Left lung (tissue), 10 donors: Measurements from ENCODE around the gene NPIPA5. TPM values are rescaled to one million over a fixed set of nuclear protein-coding genes. Genes with fewer than 3 reads are reported as not detected.
"Not testable (repeated sequence)": the region's sequence is repeated elsewhere in the genome, so short reads cannot be mapped to it uniquely, and the experiment has no call there.

Experiments used
- ATAC-seq: fragments of 200-7000 bp; cut with Tn5 transposase; one replicate; pipeline ENCODE4 v1.9.1; 2020; ENCODE audit warnings: moderate library complexity
- DNase-seq, 4 donors: peaks; one replicate each; pipeline ENCODE4 v3.0.0-alpha.2; 2013 to 2020
- H3K27ac ChIP-seq, 2 donors: fragments of 200-600 bp; sonication (generic) in 1 of 2; one replicate each; pipeline versions ENCODE4 v1.5.0 to v1.8.0; 2020 to 2021
- H3K27me3 ChIP-seq, 2 donors: fragments of 200-600 bp; sonication (generic) in 1 of 2; one replicate each; pipeline versions ENCODE4 v1.5.0 to v1.8.0; 2020 to 2021
- H3K36me3 ChIP-seq, 2 donors: fragments of 200-600 bp; sonication (generic) in 1 of 2; one replicate each; pipeline versions ENCODE4 v1.5.0 to v1.8.0; 2020 to 2021
- H3K4me1 ChIP-seq, 2 donors: fragments of 200-600 bp; one replicate each; pipeline ENCODE4 v1.8.0; 2021
- H3K4me3 ChIP-seq, 2 donors: fragments of 200-600 bp; sonication (generic) in 1 of 2; one replicate each; pipeline versions ENCODE4 v1.5.0 to v1.8.0; 2020 to 2021; ENCODE audit warnings: mild to moderate bottlenecking in 1 of 2
- H3K9me3 ChIP-seq, 2 donors: fragments of 200-600 bp; sonication (generic) in 1 of 2; one replicate each; pipeline versions ENCODE4 v1.5.0 to v1.8.0; 2020 to 2021
- intact Hi-C, 2 donors: fragments of 100-400 bp; cut with DNase I; formaldehyde crosslinking; loops; one replicate each; pipeline versions ENCODE4 v1.11.2 to v1.14.2; 2022
- polyA plus RNA-seq, 6 donors: library from polyadenylated mRNA; unstranded; fragments of 120-200 nt; gene quantifications; one replicate each; pipeline ENCODE4 v1.2.1, GENCODE V29; 2013; ENCODE audit not compliant: insufficient read length in 6 of 6
- total RNA-seq, 2 donors: library from RNA; stranded (reverse); fragmentation: NEBNext Ultra II Directional; extraction: Animal tissue kit (Norgen Biotek cat#: 25700); gene quantifications; one replicate each; pipeline ENCODE4 v1.2.1, GENCODE V29; 2021
- donor health status: DM: no; HTN: yes; CAD: no.
- donor health status: DM: no; HTN: no; CAD: no.

The NPIPA5 gene
- total and polyA plus RNA-seq, 8 donors = 2.5 to 60.3 (median 28.4) TPM

GRCh38 chr16:15348721-15349120 is 29.4 kb downstream of the NPIPA5 start:
- H3K36me3 ChIP-seq, DNase-seq, H3K4me1 ChIP-seq, H3K27me3 ChIP-seq, H3K9me3 ChIP-seq, H3K27ac ChIP-seq, H3K4me3 ChIP-seq, intact Hi-C loops, ATAC-seq: not testable (repeated sequence)

GRCh38 chr16:15342337-15342736 is 35.8 kb downstream of the NPIPA5 start:
- ATAC-seq, H3K4me3 ChIP-seq, H3K27me3 ChIP-seq, DNase-seq, H3K27ac ChIP-seq, H3K36me3 ChIP-seq, H3K4me1 ChIP-seq, intact Hi-C loops, H3K9me3 ChIP-seq: not testable (repeated sequence)

DNA sequence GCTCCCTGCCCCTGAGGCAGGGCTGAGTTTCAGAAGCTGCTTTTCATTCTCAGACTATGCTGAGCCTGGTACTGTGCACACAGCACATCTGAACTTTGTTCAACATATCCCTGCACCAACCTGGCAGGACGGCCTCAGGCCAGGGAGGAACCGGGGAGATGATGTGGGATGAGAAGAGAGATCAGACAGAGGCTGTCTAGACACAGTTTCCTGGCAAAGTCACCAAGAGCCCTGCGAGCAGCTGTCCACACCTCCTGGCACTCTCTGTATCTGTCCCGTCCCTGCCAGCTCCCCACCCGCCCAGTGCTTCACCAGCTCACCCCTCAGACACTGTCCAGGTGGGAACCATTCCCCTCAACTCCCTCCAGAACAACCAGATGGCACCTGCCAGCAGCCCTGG is 39.1 kb downstream of the NPIPA5 start:
- intact Hi-C loops, H3K9me3 ChIP-seq, H3K4me1 ChIP-seq, DNase-seq, H3K27ac ChIP-seq, H3K27me3 ChIP-seq, ATAC-seq, H3K4me3 ChIP-seq, H3K36me3 ChIP-seq: not testable (repeated sequence)

DNA sequence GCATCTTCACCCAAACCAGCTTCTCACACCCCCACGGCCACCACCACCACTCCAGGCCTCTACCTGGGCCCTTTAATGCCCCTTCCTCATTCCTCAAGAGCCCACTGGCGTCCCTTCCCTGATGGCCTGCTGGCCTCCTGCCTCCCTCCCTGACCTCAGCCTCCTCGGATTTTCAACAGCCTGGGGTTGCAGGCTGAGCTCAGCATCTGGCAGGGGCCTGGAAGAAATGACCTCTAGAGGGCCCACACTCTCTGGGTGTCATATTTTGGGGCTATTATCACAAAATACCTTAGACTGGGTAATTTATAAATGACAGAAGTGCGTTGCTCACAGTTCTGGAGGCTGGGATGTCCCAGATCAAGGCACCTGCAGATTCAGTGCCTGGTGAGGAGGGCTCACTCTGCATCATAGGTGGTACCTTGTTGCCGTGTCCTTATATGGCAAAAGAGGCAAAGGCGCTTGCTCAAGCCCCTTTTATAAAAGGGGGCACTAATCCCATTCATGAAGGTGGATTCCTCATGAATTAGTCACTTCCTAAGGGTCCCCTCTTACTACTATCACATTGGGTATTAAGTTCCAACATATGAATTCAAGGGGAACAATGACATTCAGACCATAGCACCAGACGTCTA is 40.0 kb downstream of the NPIPA5 start:
- DNase-seq, H3K27me3 ChIP-seq, intact Hi-C loops: not testable (repeated sequence)

GRCh38 chr16:15335609-15336008 is 42.5 kb downstream of the NPIPA5 start:
- DNase-seq, H3K4me1 ChIP-seq, H3K27ac ChIP-seq, H3K36me3 ChIP-seq, H3K9me3 ChIP-seq, H3K4me3 ChIP-seq, H3K27me3 ChIP-seq, ATAC-seq, intact Hi-C loops: not testable (repeated sequence)

More for the DNA sequence above, 40.0 kb downstream of the NPIPA5 start:
- not testable (repeated sequence) for H3K4me3 ChIP-seq, H3K9me3 ChIP-seq, ATAC-seq, H3K27ac ChIP-seq, H3K36me3 ChIP-seq, H3K4me1 ChIP-seq

DNA sequence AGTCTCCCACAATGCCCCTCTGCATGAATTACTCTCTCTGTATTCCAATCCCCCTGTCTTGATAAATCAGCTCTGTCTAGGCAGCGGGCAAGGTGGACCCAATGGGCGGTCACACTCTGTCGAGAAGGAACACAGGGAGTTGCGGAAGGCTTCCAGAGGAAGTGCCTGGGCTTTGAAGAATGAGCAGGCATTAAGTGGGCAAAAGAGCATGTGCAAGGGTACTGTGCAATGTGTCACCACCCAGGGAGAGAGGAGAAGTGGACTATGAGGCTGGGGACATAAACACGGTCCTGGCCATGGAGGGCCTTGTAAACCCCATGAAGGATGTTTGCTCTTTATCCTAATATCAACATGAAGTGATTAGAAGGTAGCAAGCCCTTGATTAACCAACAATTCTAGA is 44.1 kb downstream of the NPIPA5 start:
- H3K27me3 ChIP-seq, H3K9me3 ChIP-seq, H3K4me3 ChIP-seq, DNase-seq, H3K4me1 ChIP-seq, H3K27ac ChIP-seq, H3K36me3 ChIP-seq, intact Hi-C loops: not testable (repeated sequence)
- peak; percentile 29 for ATAC-seq

DNA sequence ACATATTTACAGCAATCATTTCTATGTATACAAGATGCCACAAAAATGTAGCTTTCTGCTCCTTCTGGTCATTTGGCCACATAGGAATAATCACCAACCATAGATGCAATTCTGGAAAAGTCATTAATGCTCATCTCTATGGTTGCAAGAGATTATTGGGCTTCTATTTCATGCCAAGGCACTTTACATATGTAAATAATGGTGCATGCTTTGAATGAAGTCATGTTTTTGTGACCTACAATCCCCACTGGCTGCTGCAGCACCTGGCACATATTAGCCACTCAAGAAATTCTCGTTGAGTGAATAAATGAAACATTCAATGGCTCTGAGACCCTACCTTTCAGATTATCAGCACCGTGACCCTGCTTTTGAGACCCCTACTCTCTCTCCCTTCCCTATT is 47.1 kb downstream of the NPIPA5 start:
- intact Hi-C loops, H3K9me3 ChIP-seq, H3K27me3 ChIP-seq, ATAC-seq, H3K4me1 ChIP-seq, DNase-seq, H3K36me3 ChIP-seq, H3K4me3 ChIP-seq, H3K27ac ChIP-seq: not testable (repeated sequence)

- intact Hi-C loops, H3K4me1 ChIP-seq, ATAC-seq, H3K36me3 ChIP-seq, H3K27ac ChIP-seq, H3K27me3 ChIP-seq, DNase-seq, H3K4me3 ChIP-seq, H3K9me3 ChIP-seq: not testable (repeated sequence)
Observed at GRCh38 chr16:15324954-15325353, 53.1 kb downstream of the NPIPA5 start.

DNA sequence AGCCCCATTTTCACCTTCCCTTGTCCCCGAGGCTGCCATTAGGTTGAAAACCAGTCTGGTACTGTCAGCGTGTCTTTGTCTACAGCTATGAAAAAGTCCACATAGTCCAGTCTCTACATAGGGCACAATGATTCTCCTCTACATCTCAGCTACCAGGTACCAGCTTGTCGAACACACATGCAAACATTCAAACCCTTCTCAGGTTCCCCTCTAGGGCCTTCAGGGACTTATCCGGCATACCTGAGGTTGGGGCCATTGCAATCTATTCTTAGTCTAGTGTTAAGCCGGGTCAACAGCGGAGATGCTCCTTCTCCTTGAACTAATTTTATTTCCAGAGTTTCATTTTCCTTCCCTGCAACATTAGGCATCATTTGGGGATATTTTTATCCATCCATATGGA is 54.7 kb downstream of the NPIPA5 start:
- H3K9me3 ChIP-seq, H3K36me3 ChIP-seq, H3K27ac ChIP-seq, H3K27me3 ChIP-seq, ATAC-seq, DNase-seq, intact Hi-C loops, H3K4me1 ChIP-seq, H3K4me3 ChIP-seq: not testable (repeated sequence)

GRCh38 chr16:15321221-15321620 is 56.9 kb downstream of the NPIPA5 start:
- intact Hi-C loops, H3K27ac ChIP-seq, H3K27me3 ChIP-seq, H3K36me3 ChIP-seq, ATAC-seq, H3K9me3 ChIP-seq, H3K4me1 ChIP-seq, DNase-seq, H3K4me3 ChIP-seq: not testable (repeated sequence)

GRCh38 chr16:15314562-15314961 is 63.5 kb downstream of the NPIPA5 start:
- intact Hi-C loops, H3K4me3 ChIP-seq, H3K27ac ChIP-seq, H3K4me1 ChIP-seq, DNase-seq, H3K36me3 ChIP-seq, H3K9me3 ChIP-seq, H3K27me3 ChIP-seq, ATAC-seq: not testable (repeated sequence)

Other genes starting within 250 kb of the NPIPA5 start
- 1 to 10 TPM; 1.4 to 1.5 TPM for gene MPV17L, start 17.5 kb upstream of the NPIPA5 start, total RNA-seq
- 1 to 10 TPM; 5.0 to 7.0 (median 6.1) TPM for gene MPV17L, start 17.5 kb upstream of the NPIPA5 start, polyA plus RNA-seq
- 10 to 100 TPM; 12.0 to 12.9 TPM for gene BMERB1, start 56.3 kb upstream of the NPIPA5 start, total RNA-seq
- gene BMERB1, start 56.3 kb upstream of the NPIPA5 start, polyA plus RNA-seq = 10 to 100 TPM; 36.2 to 45.8 (median 41.6) TPM